CD4-positive, alpha-beta T cell (primary cell): ENCODE data around the gene LDLRAD4. TPM values are rescaled to one million over a fixed set of nuclear protein-coding genes. Genes with fewer than 3 reads are reported as not detected.

Source experiments
- ATAC-seq: fragments of 200-7000 bp; cut with Tn5 transposase; one replicate; pipeline ENCODE4 v1.10.0; 2022; ENCODE audit warnings: mild to moderate bottlenecking; ENCODE audit not compliant: poor library complexity
- CTCF ChIA-PET: fragments of 350-600 bp; sonication (Branson Sonifier 250); formaldehyde crosslinking; loops from one replicate; lab custom pipeline; 2021; ENCODE audit warnings: antibody characterized with exemption, inconsistent platforms; lab: Charles Lee
- POLR2A ChIA-PET: fragments of 350-600 bp; sonication (Branson Sonifier 250); formaldehyde crosslinking; loops from one replicate; lab custom pipeline; 2021; ENCODE audit warnings: antibody characterized with exemption, inconsistent platforms; lab: Charles Lee
- DNase-seq, 14 experiments: peaks; one replicate each; pipeline ENCODE4 v3.0.0-alpha.2; 2013 to 2020; ENCODE audit warnings: mixed read lengths in 2 of 14
- H3K27ac ChIP-seq, 2 donors: one replicate each; pipeline versions ENCODE4 v1.5.1 to v1.7.0; 2013; ENCODE audit warnings: low read length in 2 of 2, low read depth in 1 of 2, mild to moderate bottlenecking in 1 of 2
- H3K27me3 ChIP-seq, 2 experiments: 1 replicate in 1 of 2; 2 replicates in 1 of 2; pipeline versions ENCODE4 v1.6.1 to v1.7.0; 2013; ENCODE audit warnings: low read length in 2 of 2, control low read depth in 1 of 2, mild to moderate bottlenecking in 1 of 2, moderate library complexity in 1 of 2; ENCODE audit not compliant: insufficient read depth in 2 of 2, control insufficient read depth in 1 of 2
- H3K36me3 ChIP-seq: one replicate; pipeline ENCODE4 v1.6.1; 2013; ENCODE audit warnings: low read length, control low read depth; ENCODE audit not compliant: insufficient read depth
- H3K4me1 ChIP-seq: one replicate; pipeline ENCODE4 v1.6.1; 2013; ENCODE audit warnings: low read length, control low read depth; ENCODE audit not compliant: insufficient read depth
- H3K4me3 ChIP-seq: one replicate; pipeline ENCODE4 v1.5.1; 2013; ENCODE audit warnings: mild to moderate bottlenecking, low read length, moderate library complexity
- H3K9me3 ChIP-seq, 2 experiments: 1 replicate in 1 of 2; 2 replicates in 1 of 2; pipeline versions ENCODE4 v1.6.1 to v1.7.0; 2013; ENCODE audit warnings: low read length in 2 of 2, mild to moderate bottlenecking in 2 of 2, control low read depth in 1 of 2, moderate library complexity in 1 of 2; ENCODE audit not compliant: control insufficient read depth in 1 of 2, insufficient read depth in 1 of 2
- H3K27ac Mint-ChIP-seq: one replicate; pipeline ENCODE4 v1.8.0; 2020; ENCODE audit warnings: mixed read lengths
- H3K27me3 Mint-ChIP-seq: one replicate; pipeline ENCODE4 v1.8.0; 2021; ENCODE audit warnings: mixed read lengths
- H3K36me3 Mint-ChIP-seq: one replicate; pipeline ENCODE4 v1.8.0; 2021; ENCODE audit warnings: low read depth, mixed read lengths
- H3K4me1 Mint-ChIP-seq: one replicate; pipeline ENCODE4 v1.8.0; 2021; ENCODE audit warnings: low read depth, mixed read lengths
- H3K4me3 Mint-ChIP-seq: one replicate; pipeline ENCODE4 v1.8.0; 2020; ENCODE audit warnings: mild to moderate bottlenecking, mixed read lengths
- H3K9me3 Mint-ChIP-seq: one replicate; pipeline ENCODE4 v1.8.0; 2020; ENCODE audit warnings: mixed read lengths
- CTCF ChIP-seq: fragments of 200-600 bp; IDR thresholded peaks from one replicate; pipeline ENCODE4 v1.8.0; 2022; ENCODE audit warnings: antibody characterized with exemption, mild to moderate bottlenecking
- intact Hi-C, 2 experiments: fragments of 100-400 bp; cut with DNase I in 1 of 2; cut with micrococcal nuclease in 1 of 2; formaldehyde crosslinking; loops; one replicate each; pipeline versions ENCODE4 v1.15.1 to v1.9.0; 2023 to 2025; cut with DNase I, micrococcal nuclease
- total RNA-seq, 174 experiments: library from RNA in 2 of 174; stranded (reverse) in 2 of 174; gene quantifications; one replicate each; pipeline ENCODE4 v1.2.3 and lab custom pipeline; 2021 to 2026

Gene LDLRAD4
- total RNA-seq, 2 experiments from 2014 or later = 51.9 to 52.7 TPM

DNA sequence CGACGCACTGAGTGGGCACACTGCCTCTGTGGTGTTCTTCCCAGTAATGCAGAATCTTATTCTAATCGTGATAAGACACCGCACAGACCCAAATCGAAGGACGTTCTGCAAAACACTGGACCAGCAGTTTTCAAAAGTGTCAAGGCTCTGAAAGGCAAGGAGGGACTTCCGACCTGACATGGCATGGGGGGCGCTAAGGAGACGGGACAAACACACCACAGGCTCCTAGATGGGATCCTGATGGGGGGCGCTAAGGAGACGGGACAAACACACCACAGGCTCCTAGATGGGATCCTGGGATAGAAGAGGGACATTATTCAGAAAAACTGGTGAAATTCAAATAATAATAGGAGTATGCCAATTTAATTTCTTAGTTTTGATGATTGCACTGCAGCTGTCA lies 191.4 kb downstream of the LDLRAD4 start:
- H3K36me3 Mint-ChIP-seq = peaks cover 49% of the 10 kb centered on the region
- CTCF ChIA-PET = no interaction called here
- Histone ChIP-seq H3K4me3 (no peak overlapping the region), H3K9me3 (peaks cover 0 to 5% of the 10 kb centered on the region in 2 experiments), H3K27me3 (no peaks in the 10 kb centered on the region), H3K4me1 (peaks cover 5% of the 10 kb centered on the region), H3K36me3 (peaks cover 3% of the 10 kb centered on the region), H3K27ac (no peak overlapping the region)
- TF ChIP-seq CTCF = no peak
- peaks cover 21% of the 10 kb centered on the region for H3K4me1 Mint-ChIP-seq
- peaks cover 6% of the 10 kb centered on the region for H3K9me3 Mint-ChIP-seq
- POLR2A ChIA-PET = no interaction called here
- ATAC-seq = no peak
- no peak for DNase-seq
- intact Hi-C loops = no loop called here
- H3K27ac Mint-ChIP-seq = no peak overlapping the region
- H3K4me3 Mint-ChIP-seq = no peak overlapping the region
- no peaks in the 10 kb centered on the region for H3K27me3 Mint-ChIP-seq

GRCh38 chr18:13410471-13410870 lies 191.9 kb downstream of the LDLRAD4 start:
- no peak overlapping the region for H3K27ac Mint-ChIP-seq
- Histone ChIP-seq H3K27ac (no peak overlapping the region), H3K27me3 (no peaks in the 10 kb centered on the region), H3K4me3 (no peak overlapping the region), H3K4me1 (peaks cover 8% of the 10 kb centered on the region), H3K9me3 (peaks cover 0 to 5% of the 10 kb centered on the region in 2 experiments), H3K36me3 (peaks cover 3% of the 10 kb centered on the region)
- H3K36me3 Mint-ChIP-seq = peaks cover 49% of the 10 kb centered on the region
- no peak for ATAC-seq
- no peak for DNase-seq
- H3K4me3 Mint-ChIP-seq = no peak overlapping the region
- H3K9me3 Mint-ChIP-seq = peaks cover 6% of the 10 kb centered on the region
- no peak for TF ChIP-seq CTCF
- CTCF ChIA-PET = no interaction called here
- POLR2A ChIA-PET = no interaction called here
- peaks cover 25% of the 10 kb centered on the region for H3K4me1 Mint-ChIP-seq
- intact Hi-C loops = no loop called here
- no peaks in the 10 kb centered on the region for H3K27me3 Mint-ChIP-seq

- H3K4me1 ChIP-seq = peaks cover 16% of the 10 kb centered on the region
- Mint-ChIP-seq H3K4me3 (no peak overlapping the region), H3K27me3 (no peaks in the 10 kb centered on the region), H3K36me3 (peaks cover 49% of the 10 kb centered on the region), H3K9me3 (peaks cover 6% of the 10 kb centered on the region), H3K27ac (no peak overlapping the region), H3K4me1 (peaks cover 34% of the 10 kb centered on the region)
- DNase-seq = no peak
- H3K27ac ChIP-seq = no peak overlapping the region
- no peaks in the 10 kb centered on the region for H3K27me3 ChIP-seq
- TF ChIP-seq CTCF = no peak
- POLR2A ChIA-PET = no interaction called here
- H3K9me3 ChIP-seq = peaks cover 0 to 5% of the 10 kb centered on the region in 2 experiments
- intact Hi-C loops = no loop called here
- H3K36me3 ChIP-seq = peaks cover 3% of the 10 kb centered on the region
- CTCF ChIA-PET = no interaction called here
- no peak for ATAC-seq
- no peak overlapping the region for H3K4me3 ChIP-seq
Measured at GRCh38 chr18:13412017-13412416, 193.5 kb downstream of the LDLRAD4 start.
